Hepatocyte (in vitro differentiated cells): ENCODE results near the gene NUAK2. TPM values are rescaled to one million over a fixed set of nuclear protein-coding genes. Genes with fewer than 3 reads are reported as not detected.

Experiments used
- DNase-seq: peaks from one replicate; pipeline ENCODE4 v3.0.0-alpha.2; 2016; ENCODE audit warnings: low spot score
- H2AFZ ChIP-seq: fragments of 200-600 bp; sonication (generic); 2 replicates; pipeline ENCODE4 v1.6.0; 2016; ENCODE audit warnings: antibody characterized with exemption, mild to moderate bottlenecking
- H3K27ac ChIP-seq: fragments of 200-600 bp; sonication (generic); 2 replicates; pipeline ENCODE4 v1.5.1; 2016; ENCODE audit warnings: mild to moderate bottlenecking
- H3K27me3 ChIP-seq: fragments of 200-600 bp; sonication (generic); 2 replicates; pipeline ENCODE4 v1.6.1; 2016
- H3K36me3 ChIP-seq: fragments of 200-600 bp; sonication (generic); replicated peaks from 2 replicates; pipeline ENCODE4 v1.5.1; 2016; ENCODE audit warnings: low read depth; ENCODE audit not compliant: insufficient read depth
- H3K4me1 ChIP-seq: fragments of 200-600 bp; sonication (generic); 2 replicates; pipeline ENCODE4 v1.5.1; 2016; ENCODE audit warnings: mild to moderate bottlenecking, moderate library complexity; ENCODE audit not compliant: insufficient read depth
- H3K4me2 ChIP-seq: fragments of 200-600 bp; sonication (generic); 2 replicates; pipeline ENCODE4 v1.6.0; 2016
- H3K4me3 ChIP-seq: fragments of 200-600 bp; sonication (generic); 2 replicates; pipeline ENCODE4 v1.5.1; 2016; ENCODE audit warnings: mild to moderate bottlenecking
- H3K79me2 ChIP-seq: fragments of 200-600 bp; sonication (generic); 2 replicates; pipeline ENCODE4 v1.6.0; 2017; ENCODE audit warnings: mild to moderate bottlenecking
- H3K9me2 ChIP-seq: fragments of 200-600 bp; sonication (generic); replicated peaks from 2 replicates; pipeline ENCODE4 v1.6.0; 2017; ENCODE audit warnings: mild to moderate bottlenecking; ENCODE audit not compliant: insufficient read depth
- H3K9me3 ChIP-seq: fragments of 200-600 bp; sonication (generic); 2 replicates; pipeline ENCODE4 v1.5.1; 2016; ENCODE audit warnings: low read depth, mild to moderate bottlenecking
- H4K20me1 ChIP-seq: fragments of 200-600 bp; sonication (generic); 2 replicates; pipeline ENCODE4 v1.6.0; 2016; ENCODE audit warnings: mild to moderate bottlenecking; ENCODE audit not compliant: insufficient read depth, poor library complexity, severe bottlenecking
- CTCF ChIP-seq: fragments of 200-600 bp; sonication (generic); IDR thresholded peaks from 2 replicates; pipeline ENCODE4 v1.5.1; 2016; ENCODE audit warnings: antibody characterized with exemption, mild to moderate bottlenecking; ENCODE audit not compliant: poor library complexity
- EZH2 ChIP-seq: fragments of 200-600 bp; sonication (generic); IDR thresholded peaks from 2 replicates; pipeline ENCODE4 v1.6.1; 2016; ENCODE audit warnings: antibody characterized with exemption, mild to moderate bottlenecking, borderline replicate concordance
- EZH2phosphoT487 ChIP-seq: fragments of 200-600 bp; sonication (generic); IDR thresholded peaks from one replicate; pipeline ENCODE4 v1.6.1; 2018; ENCODE audit warnings: antibody characterized with exemption, mild to moderate bottlenecking, low read depth, moderate library complexity; ENCODE audit not compliant: unreplicated experiment, severe bottlenecking
- WGBS: methylation state at CpG from one replicate; pipeline ENCODE4 v1.1.6; 2016; ENCODE audit warnings: low lambda C conversion rate; ENCODE audit errors: missing lambda C conversion rate; 5-methylcytosine and 5-hydroxymethylcytosine counted together
- polyA plus RNA-seq: library from polyadenylated mRNA; unstranded; fragments of >200 nt; fragmentation: Nextera tagmentation; extraction: Ambion mirVana; gene quantifications from 2 replicates; pipeline ENCODE4 v1.2.1, GENCODE V29; 2016
- total RNA-seq: library from RNA; depleted of rRNA; stranded (reverse); fragments of >200 nt; gene quantifications from 2 replicates; pipeline ENCODE4 v1.2.3, GENCODE V29; 2014

The NUAK2 gene
- total and polyA plus RNA-seq, 2 experiments from 2014 or later, result 13.4 to 20.7 TPM

- no peak overlapping the region for H3K4me2 ChIP-seq
- DNase-seq, result no peak
- 95% methylated on average over 9 of the region's 9 CpGs for WGBS
- TF ChIP-seq CTCF (no peak), EZH2phosphoT487 (no peak), EZH2 (no peak)
- H2AFZ ChIP-seq, result no peak overlapping the region
- H3K9me2 ChIP-seq, result no peaks in the 10 kb centered on the region
- no peaks in the 10 kb centered on the region for H3K4me1 ChIP-seq
- H3K9me3 ChIP-seq, result no peaks in the 10 kb centered on the region
- no peaks in the 10 kb centered on the region for H3K27me3 ChIP-seq
- H3K79me2 ChIP-seq, result no peaks in the 10 kb centered on the region
- H3K36me3 ChIP-seq, result no peaks in the 10 kb centered on the region
- H4K20me1 ChIP-seq, result no peaks in the 10 kb centered on the region
- no peak overlapping the region for H3K27ac ChIP-seq
- no peak overlapping the region for H3K4me3 ChIP-seq
Measured at GRCh38 chr1:205275916-205276688, 45.4 kb downstream of the NUAK2 start.

GRCh38 chr1:205275133-205275532 is 46.4 kb downstream of the NUAK2 start:
- WGBS, result 93% methylated on average over 3 of the region's 3 CpGs
- H3K27ac ChIP-seq, result no peak overlapping the region

GRCh38 chr1:205274041-205274691 is 47.4 kb downstream of the NUAK2 start:
- Histone ChIP-seq H3K4me1 (no peaks in the 10 kb centered on the region), H3K4me2 (no peak overlapping the region), H3K36me3 (no peaks in the 10 kb centered on the region), H3K79me2 (no peaks in the 10 kb centered on the region), H3K9me3 (no peaks in the 10 kb centered on the region), H4K20me1 (no peaks in the 10 kb centered on the region), H2AFZ (no peak overlapping the region), H3K27me3 (no peaks in the 10 kb centered on the region), H3K4me3 (no peak overlapping the region), H3K9me2 (no peaks in the 10 kb centered on the region), H3K27ac (peak overlapping the region; percentile 42)
- WGBS, result 67% methylated on average over 8 of the region's 8 CpGs
- TF ChIP-seq EZH2phosphoT487 (no peak), CTCF (no peak), EZH2 (no peak)
- DNase-seq, result no peak

More at GRCh38 chr1:205275133-205275532, 46.4 kb downstream of the NUAK2 start:
- Histone ChIP-seq H3K4me2 (no peak overlapping the region), H3K36me3 (no peaks in the 10 kb centered on the region), H4K20me1 (no peaks in the 10 kb centered on the region), H3K9me3 (no peaks in the 10 kb centered on the region), H3K9me2 (no peaks in the 10 kb centered on the region), H3K27me3 (no peaks in the 10 kb centered on the region), H2AFZ (no peak overlapping the region), H3K79me2 (no peaks in the 10 kb centered on the region), H3K4me3 (no peak overlapping the region), H3K4me1 (no peaks in the 10 kb centered on the region)
- DNase-seq, result no peak
- no peak for TF ChIP-seq EZH2phosphoT487
- TF ChIP-seq EZH2, result no peak
- no peak for TF ChIP-seq CTCF
